Gastroesophageal sphincter (tissue), 3 donors: ENCODE data around the gene PGLYRP3.
A peak's percentile ranks its signal among the peaks of the same experiment; 100 is the strongest.

ENCODE experiments used
- EP300 ChIP-seq: sonication (generic); formaldehyde crosslinking; IDR thresholded peaks from one replicate; pipeline ENCODE4 v1.6.1; 2017; ENCODE audit warnings: antibody characterized with exemption, mild to moderate bottlenecking
- POLR2A ChIP-seq, 2 donors: fragments of 450-650 bp; IDR thresholded peaks; one replicate each; pipeline ENCODE4 v1.6.1; 2017; ENCODE audit warnings: antibody characterized with exemption in 2 of 2, mild to moderate bottlenecking in 2 of 2, moderate library complexity in 1 of 2
- POLR2AphosphoS5 ChIP-seq: sonication (generic); formaldehyde crosslinking; IDR thresholded peaks from one replicate; pipeline ENCODE4 v1.6.1; 2017; ENCODE audit warnings: antibody characterized with exemption
- TF ChIP-seq, protein P1 (sequence below), 4 experiments: fragments of 200-600 bp in 2 of 4; fragments of 450-650 bp in 2 of 4; sonication (generic) in 1 of 4; IDR thresholded peaks; one replicate each; pipeline ENCODE4 v1.5.1; 2017 to 2019; ENCODE audit warnings: antibody characterized with exemption in 4 of 4, mild to moderate bottlenecking in 2 of 4, moderate library complexity in 2 of 4

DNA sequence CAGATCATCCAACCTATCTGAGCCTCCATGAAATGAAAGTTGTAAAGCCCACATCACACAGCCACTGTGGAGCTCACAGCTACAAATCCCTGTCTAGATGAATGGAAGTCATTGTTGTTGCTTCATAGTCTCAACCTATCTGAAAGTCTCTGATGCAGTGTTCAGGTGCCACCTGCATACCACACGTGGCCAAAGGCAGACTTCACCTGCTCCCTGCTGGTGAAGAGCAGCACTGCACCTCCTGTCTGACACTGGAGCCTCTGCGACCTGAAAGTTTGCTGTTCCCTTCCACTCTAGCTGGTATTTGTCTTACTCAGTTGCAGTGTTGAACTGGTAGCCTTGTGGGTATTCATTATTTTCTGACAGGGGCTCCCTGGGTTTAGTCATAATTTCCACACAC, 34.9 kb downstream of the PGLYRP3 start:
- no peak for TF ChIP-seq POLR2A (IDR thresholded peaks at IDR 0.05)
- TF ChIP-seq, protein P1, sequence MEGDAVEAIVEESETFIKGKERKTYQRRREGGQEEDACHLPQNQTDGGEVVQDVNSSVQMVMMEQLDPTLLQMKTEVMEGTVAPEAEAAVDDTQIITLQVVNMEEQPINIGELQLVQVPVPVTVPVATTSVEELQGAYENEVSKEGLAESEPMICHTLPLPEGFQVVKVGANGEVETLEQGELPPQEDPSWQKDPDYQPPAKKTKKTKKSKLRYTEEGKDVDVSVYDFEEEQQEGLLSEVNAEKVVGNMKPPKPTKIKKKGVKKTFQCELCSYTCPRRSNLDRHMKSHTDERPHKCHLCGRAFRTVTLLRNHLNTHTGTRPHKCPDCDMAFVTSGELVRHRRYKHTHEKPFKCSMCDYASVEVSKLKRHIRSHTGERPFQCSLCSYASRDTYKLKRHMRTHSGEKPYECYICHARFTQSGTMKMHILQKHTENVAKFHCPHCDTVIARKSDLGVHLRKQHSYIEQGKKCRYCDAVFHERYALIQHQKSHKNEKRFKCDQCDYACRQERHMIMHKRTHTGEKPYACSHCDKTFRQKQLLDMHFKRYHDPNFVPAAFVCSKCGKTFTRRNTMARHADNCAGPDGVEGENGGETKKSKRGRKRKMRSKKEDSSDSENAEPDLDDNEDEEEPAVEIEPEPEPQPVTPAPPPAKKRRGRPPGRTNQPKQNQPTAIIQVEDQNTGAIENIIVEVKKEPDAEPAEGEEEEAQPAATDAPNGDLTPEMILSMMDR (IDR thresholded peaks at IDR 0.05) = peak in 1 of 4 experiments; percentile 34
- no peak for TF ChIP-seq POLR2AphosphoS5
- TF ChIP-seq EP300 = no peak
